Memory B cell (primary cell): ENCODE data around the gene TTC33.

Source experiments
- ATAC-seq: fragments of 150-1000 bp; cut with Tn5 transposase; 2 replicates; pipeline ENCODE4 v1.10.0; 2021; ENCODE audit warnings: low read depth, mild to moderate bottlenecking, moderate library complexity
- DNase-seq, 2 donors: peaks; one replicate each; pipeline ENCODE4 v3.0.0; 2022; ENCODE audit warnings: low spot score in 2 of 2
- H3K27ac Mint-ChIP-seq: one replicate; pipeline ENCODE4 v1.8.0; 2022; ENCODE audit warnings: mild to moderate bottlenecking, moderate library complexity, mixed read lengths
- H3K27me3 Mint-ChIP-seq: one replicate; pipeline ENCODE4 v1.8.0; 2022; ENCODE audit warnings: mixed read lengths
- H3K36me3 Mint-ChIP-seq: one replicate; pipeline ENCODE4 v1.8.0; 2022; ENCODE audit warnings: mild to moderate bottlenecking, mixed read lengths
- H3K4me1 Mint-ChIP-seq: one replicate; pipeline ENCODE4 v1.8.0; 2022; ENCODE audit warnings: mixed read lengths
- H3K4me3 Mint-ChIP-seq: one replicate; pipeline ENCODE4 v1.8.0; 2022; ENCODE audit warnings: mild to moderate bottlenecking, moderate library complexity, mixed read lengths
- H3K9me3 Mint-ChIP-seq: one replicate; pipeline ENCODE4 v1.8.0; 2022; ENCODE audit warnings: mixed read lengths

TTC33 gene

GRCh38 chr5:40505031-40505430 is 250.7 kb downstream of the TTC33 start:
- Mint-ChIP-seq H3K27me3 (no peaks in the 10 kb centered on the region), H3K9me3 (no peaks in the 10 kb centered on the region), H3K27ac (no peak overlapping the region), H3K4me1 (no peaks in the 10 kb centered on the region), H3K36me3 (no peaks in the 10 kb centered on the region), H3K4me3 (no peak overlapping the region)
- no peak for DNase-seq
- ATAC-seq = no peak

GRCh38 chr5:40503439-40503838 is 252.3 kb downstream of the TTC33 start:
- Mint-ChIP-seq H3K27ac (no peak overlapping the region), H3K4me1 (no peaks in the 10 kb centered on the region), H3K9me3 (no peaks in the 10 kb centered on the region), H3K36me3 (no peaks in the 10 kb centered on the region), H3K27me3 (no peaks in the 10 kb centered on the region), H3K4me3 (no peak overlapping the region)
- DNase-seq (no peak), ATAC-seq (no peak)

DNA sequence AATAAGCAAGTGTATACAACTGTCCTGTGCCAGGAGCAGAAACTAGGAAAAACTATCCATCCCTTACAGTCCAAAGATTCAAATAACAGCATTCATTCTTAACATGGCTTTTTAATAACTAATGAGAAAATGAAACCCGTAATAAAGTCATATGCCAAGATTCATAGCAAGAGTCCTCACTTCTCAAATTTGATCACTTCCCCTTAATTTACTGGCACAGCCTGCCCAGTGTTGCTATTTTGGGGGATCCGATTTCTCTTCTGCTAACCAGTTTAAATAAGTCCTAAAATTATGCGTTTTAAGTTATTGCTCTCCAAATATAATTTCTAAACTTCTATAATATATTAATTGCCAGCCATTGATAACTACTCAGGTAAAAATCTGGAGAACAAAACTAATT is 253.0 kb downstream of the TTC33 start:
- DNase-seq (peak in 1 of 2 donors; percentile 32), ATAC-seq (peak; percentile 97)
- Mint-ChIP-seq H3K4me1 (no peaks in the 10 kb centered on the region), H3K27ac (no peak overlapping the region), H3K27me3 (no peaks in the 10 kb centered on the region), H3K9me3 (no peaks in the 10 kb centered on the region), H3K36me3 (no peaks in the 10 kb centered on the region), H3K4me3 (no peak overlapping the region)

DNA sequence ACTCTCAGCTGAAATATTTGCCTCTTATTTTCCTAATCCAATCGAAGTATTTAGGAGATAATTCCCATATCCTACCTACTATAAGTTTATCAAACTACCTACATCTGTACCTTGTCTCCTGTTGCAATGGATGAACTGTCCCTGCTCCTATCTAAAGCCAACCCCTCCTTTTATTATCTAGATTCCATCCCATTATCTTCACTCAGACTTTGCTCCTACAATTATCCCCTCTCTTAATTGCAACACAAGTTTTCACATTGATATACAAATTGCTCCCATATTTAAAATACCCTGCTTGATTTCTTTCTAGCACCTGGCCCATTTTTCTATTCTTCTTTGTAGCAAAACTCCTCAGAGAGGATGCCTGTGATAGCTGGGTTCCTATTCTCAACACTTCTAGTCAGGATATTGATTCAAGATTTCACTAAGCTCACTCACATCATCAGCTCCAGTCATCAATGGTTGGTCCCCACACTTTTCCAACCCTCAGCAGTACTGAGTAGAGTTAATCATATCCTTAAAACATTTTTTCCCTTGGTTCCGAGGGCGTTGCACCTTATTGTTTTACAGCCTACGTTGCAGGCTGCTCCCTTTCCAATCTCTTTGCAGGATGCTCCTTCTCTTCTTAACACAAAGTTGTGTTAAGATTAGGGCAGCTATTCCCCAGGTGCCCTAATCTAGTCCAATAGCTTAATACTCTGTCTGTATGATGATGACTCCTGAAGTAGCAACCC is 253.9 kb downstream of the TTC33 start:
- no peak for ATAC-seq
- DNase-seq = no peak
- Mint-ChIP-seq H3K27ac (no peak overlapping the region), H3K27me3 (no peaks in the 10 kb centered on the region), H3K36me3 (no peaks in the 10 kb centered on the region), H3K9me3 (no peaks in the 10 kb centered on the region), H3K4me1 (no peaks in the 10 kb centered on the region), H3K4me3 (no peak overlapping the region)

DNA sequence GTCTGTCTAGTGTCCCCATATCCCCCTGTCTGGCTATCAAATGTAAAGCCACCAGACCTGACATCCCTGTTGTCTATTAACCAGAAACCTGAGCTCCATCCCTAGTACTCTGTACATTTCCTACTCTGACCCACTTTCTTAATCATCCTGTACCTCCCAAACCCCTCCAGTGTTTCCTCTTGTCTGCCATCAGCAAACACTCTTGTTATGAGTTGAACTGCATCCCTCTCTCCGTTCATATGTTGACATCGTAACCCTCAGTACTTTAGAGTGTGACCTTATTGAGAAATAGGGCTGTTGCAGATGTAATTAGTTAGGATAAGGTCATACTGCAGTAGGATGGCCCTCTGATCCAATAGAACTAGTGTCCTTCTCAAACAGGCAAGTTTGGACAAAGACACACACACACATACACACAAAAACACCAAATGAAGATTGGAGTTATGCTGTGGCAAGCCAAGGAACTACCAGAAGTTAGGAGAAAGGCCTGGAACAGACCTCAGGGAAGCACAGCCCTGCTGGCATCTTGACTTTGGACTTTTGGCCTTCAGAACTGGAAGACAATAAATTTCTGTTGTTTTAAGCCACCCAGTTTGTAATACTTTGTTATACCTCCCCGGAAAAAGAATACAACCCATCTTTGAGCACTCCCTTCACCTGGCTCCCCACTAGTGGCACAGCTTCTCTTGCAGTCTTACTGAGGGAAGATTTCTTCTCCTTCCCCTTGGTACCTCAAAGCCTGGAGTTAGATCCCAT is 256.1 kb downstream of the TTC33 start:
- DNase-seq (no peak), ATAC-seq (no peak)
- no peaks in the 10 kb centered on the region for H3K4me1 Mint-ChIP-seq

GRCh38 chr5:40499007-40499406 is 256.8 kb downstream of the TTC33 start:
- Mint-ChIP-seq H3K4me3 (no peak overlapping the region), H3K36me3 (no peaks in the 10 kb centered on the region), H3K27ac (no peak overlapping the region), H3K9me3 (no peaks in the 10 kb centered on the region), H3K27me3 (no peaks in the 10 kb centered on the region), H3K4me1 (no peaks in the 10 kb centered on the region)
- DNase-seq (no peak), ATAC-seq (no peak)

More for the DNA sequence above, 256.1 kb downstream of the TTC33 start:
- H3K27me3 Mint-ChIP-seq = no peaks in the 10 kb centered on the region
- no peak overlapping the region for H3K4me3 Mint-ChIP-seq
- no peak overlapping the region for H3K27ac Mint-ChIP-seq
- no peaks in the 10 kb centered on the region for H3K36me3 Mint-ChIP-seq
- H3K9me3 Mint-ChIP-seq = no peaks in the 10 kb centered on the region

DNA sequence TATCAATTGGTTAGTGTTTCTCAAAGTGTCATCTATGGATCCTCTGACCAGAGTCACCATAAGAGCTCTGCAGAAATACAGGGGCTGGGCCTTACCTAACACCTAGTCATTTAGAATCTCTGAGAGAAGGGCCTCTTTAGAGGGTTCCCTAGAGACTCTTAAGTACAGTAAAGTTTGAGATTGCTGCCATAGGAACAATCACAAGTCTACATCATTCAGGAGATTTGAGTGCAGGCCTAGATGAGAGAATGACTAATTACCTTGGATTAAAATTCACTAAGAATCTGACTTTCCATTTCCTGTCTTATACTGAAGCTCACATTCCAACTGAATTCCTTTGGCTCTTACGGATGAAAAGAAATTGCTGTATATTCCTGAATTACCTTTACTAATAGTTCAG is 258.2 kb downstream of the TTC33 start:
- Mint-ChIP-seq H3K36me3 (no peaks in the 10 kb centered on the region), H3K4me3 (no peak overlapping the region), H3K27me3 (no peaks in the 10 kb centered on the region), H3K9me3 (no peaks in the 10 kb centered on the region), H3K4me1 (no peaks in the 10 kb centered on the region), H3K27ac (no peak overlapping the region)
- ATAC-seq = no peak
- DNase-seq = no peak

DNA sequence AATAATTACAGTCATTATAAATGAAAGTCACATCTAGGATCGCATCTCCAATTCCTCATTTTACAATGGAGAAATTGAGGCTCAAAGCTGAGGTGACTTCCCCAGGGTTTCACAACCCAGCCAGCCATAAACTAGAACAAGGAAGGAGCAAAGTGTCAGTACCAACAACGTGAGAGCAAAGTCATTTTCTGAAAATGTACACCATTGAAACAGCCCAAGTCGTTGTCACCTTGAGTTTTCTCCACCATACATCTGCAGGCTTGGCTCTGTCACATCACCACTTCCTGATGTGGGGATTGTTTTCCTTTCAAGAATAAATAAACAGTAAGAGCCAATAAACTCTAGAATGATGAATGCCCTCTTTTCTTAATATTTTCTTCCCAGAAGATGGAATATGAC is 260.5 kb downstream of the TTC33 start:
- H3K27me3 Mint-ChIP-seq = no peaks in the 10 kb centered on the region
- no peaks in the 10 kb centered on the region for H3K36me3 Mint-ChIP-seq
- ATAC-seq (no peak), DNase-seq (no peak)
- no peak overlapping the region for H3K27ac Mint-ChIP-seq
- no peaks in the 10 kb centered on the region for H3K9me3 Mint-ChIP-seq
- H3K4me1 Mint-ChIP-seq = peaks cover 4% of the 10 kb centered on the region
- no peak overlapping the region for H3K4me3 Mint-ChIP-seq

GRCh38 chr5:40494631-40495236 is 261.0 kb downstream of the TTC33 start:
- peaks cover 4% of the 10 kb centered on the region for H3K4me1 Mint-ChIP-seq
- H3K4me3 Mint-ChIP-seq = no peak overlapping the region
- no peaks in the 10 kb centered on the region for H3K27me3 Mint-ChIP-seq
- H3K27ac Mint-ChIP-seq = no peak overlapping the region
- ATAC-seq (no peak), DNase-seq (no peak)
- H3K36me3 Mint-ChIP-seq = no peaks in the 10 kb centered on the region
- H3K9me3 Mint-ChIP-seq = no peaks in the 10 kb centered on the region

DNA sequence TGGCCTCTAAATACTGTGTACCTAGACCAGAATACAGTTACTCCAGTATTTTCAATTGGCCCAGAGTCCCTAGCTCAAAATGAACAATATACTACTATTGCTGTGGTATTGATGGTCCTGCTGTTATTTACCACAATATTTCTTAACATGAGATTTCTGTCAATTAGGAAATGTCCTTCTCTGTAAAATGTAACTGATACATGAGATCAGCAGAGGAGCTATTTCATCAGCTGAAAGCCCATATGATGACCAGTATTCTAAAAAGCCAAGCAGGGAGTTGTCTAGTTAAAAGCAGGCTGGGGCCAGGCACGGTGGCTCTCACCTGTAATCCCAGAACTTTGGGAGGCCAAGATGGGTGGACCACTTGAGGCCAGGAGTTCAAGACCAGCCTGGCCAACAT is 263.7 kb downstream of the TTC33 start:
- ATAC-seq (no peak), DNase-seq (no peak)
- H3K36me3 Mint-ChIP-seq = no peaks in the 10 kb centered on the region
- H3K4me3 Mint-ChIP-seq = no peak overlapping the region
- H3K27ac Mint-ChIP-seq = no peak overlapping the region
- no peaks in the 10 kb centered on the region for H3K27me3 Mint-ChIP-seq
- H3K4me1 Mint-ChIP-seq = peaks cover 7% of the 10 kb centered on the region
- H3K9me3 Mint-ChIP-seq = no peaks in the 10 kb centered on the region

DNA sequence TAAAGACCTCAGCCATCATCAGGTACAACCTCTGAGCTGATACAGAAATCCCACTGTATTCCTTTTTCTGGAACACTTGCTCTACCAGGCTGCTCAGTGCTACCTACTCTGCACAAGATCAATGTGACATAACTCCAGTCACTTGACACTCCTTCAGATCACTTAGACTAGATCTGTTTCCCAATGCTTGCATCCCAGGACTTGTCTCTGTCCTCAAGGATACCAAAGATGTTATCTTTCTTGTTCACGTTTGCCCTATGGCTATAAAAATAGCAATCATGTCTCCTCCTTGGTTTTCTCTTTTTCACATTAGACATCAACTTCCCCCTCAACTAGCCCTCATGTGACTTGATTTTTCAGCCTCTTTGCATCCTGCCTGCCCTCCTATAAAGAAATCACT is 264.1 kb downstream of the TTC33 start:
- no peaks in the 10 kb centered on the region for H3K9me3 Mint-ChIP-seq
- no peak for ATAC-seq
- no peak overlapping the region for H3K27ac Mint-ChIP-seq
- H3K4me1 Mint-ChIP-seq = peaks cover 11% of the 10 kb centered on the region
- no peaks in the 10 kb centered on the region for H3K27me3 Mint-ChIP-seq
- no peaks in the 10 kb centered on the region for H3K36me3 Mint-ChIP-seq
- no peak for DNase-seq
- no peak overlapping the region for H3K4me3 Mint-ChIP-seq

DNA sequence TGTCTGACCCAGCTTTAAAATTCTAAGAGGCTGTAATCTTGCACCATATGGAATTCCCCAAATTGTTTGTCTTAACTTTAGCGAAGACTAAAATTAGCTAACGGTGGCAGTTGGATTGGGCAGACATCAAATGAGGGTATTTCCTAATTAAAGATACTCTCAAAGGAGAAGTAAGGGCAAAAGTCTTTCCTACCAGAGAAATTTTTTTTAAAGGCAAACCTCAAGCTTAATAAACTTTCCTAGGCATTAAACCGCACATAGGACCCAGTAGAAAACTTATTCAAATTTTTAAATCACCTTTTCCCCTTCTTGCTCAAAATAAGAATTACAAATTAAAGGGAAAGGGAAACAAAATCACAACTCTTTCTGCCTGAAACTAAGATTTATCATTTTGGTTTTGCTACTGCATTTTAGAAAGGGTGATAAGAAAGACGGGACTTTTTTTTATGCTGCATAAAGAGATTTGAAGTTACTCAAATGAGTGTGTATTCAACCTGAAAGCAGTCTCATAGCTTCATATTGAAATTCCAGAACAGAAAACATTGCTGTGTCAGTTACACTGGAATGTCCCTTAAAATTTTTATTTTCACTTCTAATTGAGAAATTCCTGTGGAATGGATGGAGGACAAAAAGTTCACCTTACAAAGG is 265.2 kb downstream of the TTC33 start:
- ATAC-seq (no peak), DNase-seq (no peak)
- no peaks in the 10 kb centered on the region for H3K27me3 Mint-ChIP-seq
- H3K27ac Mint-ChIP-seq = no peak overlapping the region
- no peaks in the 10 kb centered on the region for H3K36me3 Mint-ChIP-seq
- H3K4me3 Mint-ChIP-seq = no peak overlapping the region
- no peaks in the 10 kb centered on the region for H3K9me3 Mint-ChIP-seq
- H3K4me1 Mint-ChIP-seq = peaks cover 18% of the 10 kb centered on the region

DNA sequence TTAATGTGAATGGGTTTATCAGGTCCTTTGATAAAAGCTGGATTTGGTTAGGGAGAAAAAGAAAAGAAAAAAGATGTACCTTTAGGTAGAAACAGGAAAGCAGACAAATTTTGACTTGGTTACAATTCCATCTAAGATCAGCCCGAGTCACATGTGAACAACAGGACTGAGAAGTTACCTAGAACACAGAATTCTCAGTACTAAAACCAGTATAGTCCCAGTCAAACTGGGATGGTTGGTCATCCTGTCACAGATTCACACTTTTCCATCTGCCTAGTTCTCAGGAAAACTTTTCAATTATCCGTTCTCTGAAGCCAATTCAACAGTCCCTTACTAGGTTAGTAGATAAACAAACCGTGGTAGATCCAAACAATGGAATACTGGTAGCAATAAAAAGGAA is 266.3 kb downstream of the TTC33 start:
- no peaks in the 10 kb centered on the region for H3K36me3 Mint-ChIP-seq
- no peaks in the 10 kb centered on the region for H3K27me3 Mint-ChIP-seq
- no peaks in the 10 kb centered on the region for H3K9me3 Mint-ChIP-seq
- no peak overlapping the region for H3K4me3 Mint-ChIP-seq
- no peak overlapping the region for H3K27ac Mint-ChIP-seq
- H3K4me1 Mint-ChIP-seq = peaks cover 27% of the 10 kb centered on the region
- DNase-seq = no peak
- ATAC-seq = no peak
